Measurements from ENCODE around the gene DDIAS.
"Not testable (repeated sequence)": the region's sequence is repeated elsewhere in the genome, so short reads cannot be mapped to it uniquely, and the experiment has no call there.

The DDIAS gene, protein sequence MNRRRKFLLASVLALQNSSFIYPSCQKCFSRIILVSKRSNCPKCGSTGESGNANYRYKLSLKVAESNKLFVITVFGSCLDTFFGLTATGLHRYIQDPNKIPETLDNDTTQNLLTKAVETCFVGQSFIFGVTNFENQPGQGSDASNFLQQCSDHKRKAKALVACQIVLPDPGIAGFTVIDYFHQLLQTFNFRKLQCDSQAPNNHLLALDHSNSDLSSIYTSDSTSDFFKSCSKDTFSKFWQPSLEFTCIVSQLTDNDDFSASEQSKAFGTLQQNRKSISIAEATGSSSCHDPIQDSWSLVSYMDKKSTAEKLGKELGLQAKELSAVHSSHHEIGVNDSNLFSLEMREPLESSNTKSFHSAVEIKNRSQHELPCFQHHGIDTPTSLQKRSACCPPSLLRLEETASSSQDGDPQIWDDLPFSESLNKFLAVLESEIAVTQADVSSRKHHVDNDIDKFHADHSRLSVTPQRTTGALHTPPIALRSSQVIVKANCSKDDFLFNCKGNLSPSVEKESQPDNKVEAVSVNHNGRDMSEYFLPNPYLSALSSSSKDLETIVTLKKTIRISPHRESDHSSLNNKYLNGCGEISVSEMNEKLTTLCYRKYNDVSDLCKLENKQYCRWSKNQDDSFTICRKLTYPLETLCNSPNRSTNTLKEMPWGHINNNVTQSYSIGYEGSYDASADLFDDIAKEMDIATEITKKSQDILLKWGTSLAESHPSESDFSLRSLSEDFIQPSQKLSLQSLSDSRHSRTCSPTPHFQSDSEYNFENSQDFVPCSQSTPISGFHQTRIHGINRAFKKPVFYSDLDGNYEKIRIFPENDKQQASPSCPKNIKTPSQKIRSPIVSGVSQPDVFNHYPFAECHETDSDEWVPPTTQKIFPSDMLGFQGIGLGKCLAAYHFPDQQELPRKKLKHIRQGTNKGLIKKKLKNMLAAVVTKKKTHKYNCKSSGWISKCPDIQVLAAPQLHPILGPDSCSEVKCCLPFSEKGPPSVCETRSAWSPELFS

GRCh38 chr11:82901165-82901921 lies at the start of gene DDIAS:
Gene DDIAS, plus strand, starts transcription at chr11:82901736. Its CDS starts 13,003 bp downstream, at chr11:82914739.
- Mint-ChIP-seq H3K27me3 (no peaks in the 10 kb centered on the region), H3K4me1 (ENCODE audit: low read depth) (peaks cover 55% of the 10 kb centered on the region), H3K9me3 (no peaks in the 10 kb centered on the region), H3K27ac (peak within 1 kb of the TSS; percentile 100), H3K36me3 (ENCODE audit: low read depth) (peaks cover 29% of the 10 kb centered on the region), H3K4me3 (peak within 1 kb of the TSS; percentile 100)
- intact Hi-C loops (cut with micrococcal nuclease): loop anchor here (1.0 to 2.0 kb wide), 6 partner anchors 34 to 384 kb away; partner anchors contain the start of gene RAB30

- H3K9me3 Mint-ChIP-seq: peaks cover 8% of the 10 kb centered on the region
- H3K27me3 Mint-ChIP-seq: no peaks in the 10 kb centered on the region
- no peak overlapping the region for H3K4me3 Mint-ChIP-seq
- intact Hi-C loops (cut with micrococcal nuclease): no loop called here
- peaks cover 15% of the 10 kb centered on the region for H3K4me1 Mint-ChIP-seq (ENCODE audit: low read depth)
- H3K36me3 Mint-ChIP-seq (ENCODE audit: low read depth): peaks cover 56% of the 10 kb centered on the region
- H3K27ac Mint-ChIP-seq: no peak overlapping the region
Measured at GRCh38 chr11:82854242-82854641, 47.3 kb upstream of the DDIAS start.

GRCh38 chr11:82854916-82855315 lies 46.6 kb upstream of the DDIAS start:
- intact Hi-C loops (cut with micrococcal nuclease); H3K4me3 Mint-ChIP-seq; H3K9me3 Mint-ChIP-seq; H3K27me3 Mint-ChIP-seq; H3K27ac Mint-ChIP-seq: not testable (repeated sequence)
- Mint-ChIP-seq H3K36me3 (ENCODE audit: low read depth) (peaks cover 53% of the 10 kb centered on the region), H3K4me1 (ENCODE audit: low read depth) (peaks cover 15% of the 10 kb centered on the region)

DNA sequence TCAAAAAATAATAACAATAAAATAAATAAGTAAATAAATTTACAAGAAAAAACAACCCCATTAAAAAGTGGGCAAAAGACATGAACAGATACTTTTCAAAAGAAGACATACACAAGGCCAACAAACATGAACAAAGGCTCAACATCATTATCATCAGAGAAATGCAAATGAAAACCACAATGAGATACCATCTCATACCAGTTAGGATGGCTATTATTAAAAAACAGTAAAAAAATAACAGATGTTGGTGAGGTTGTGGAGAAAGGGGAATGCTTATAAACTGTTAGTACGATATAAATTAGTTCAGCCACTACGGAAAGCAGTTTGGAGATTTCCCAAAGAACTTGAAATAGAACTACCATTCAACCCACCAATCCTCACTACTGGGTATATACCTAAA lies 45.9 kb upstream of the DDIAS start:
- Mint-ChIP-seq H3K27ac (no peak overlapping the region), H3K9me3 (peaks cover 8% of the 10 kb centered on the region), H3K27me3 (no peaks in the 10 kb centered on the region), H3K36me3 (ENCODE audit: low read depth) (peaks cover 46% of the 10 kb centered on the region), H3K4me1 (ENCODE audit: low read depth) (peaks cover 15% of the 10 kb centered on the region), H3K4me3 (no peak overlapping the region)
- intact Hi-C loops (cut with micrococcal nuclease): no loop called here

GRCh38 chr11:82857145-82857544 lies 44.4 kb upstream of the DDIAS start:
- Mint-ChIP-seq H3K4me1 (ENCODE audit: low read depth) (peaks cover 15% of the 10 kb centered on the region), H3K4me3 (no peak overlapping the region), H3K27ac (no peak overlapping the region), H3K36me3 (ENCODE audit: low read depth) (peaks cover 32% of the 10 kb centered on the region), H3K9me3 (peaks cover 8% of the 10 kb centered on the region), H3K27me3 (no peaks in the 10 kb centered on the region)
- intact Hi-C loops (cut with micrococcal nuclease): no loop called here

DNA sequence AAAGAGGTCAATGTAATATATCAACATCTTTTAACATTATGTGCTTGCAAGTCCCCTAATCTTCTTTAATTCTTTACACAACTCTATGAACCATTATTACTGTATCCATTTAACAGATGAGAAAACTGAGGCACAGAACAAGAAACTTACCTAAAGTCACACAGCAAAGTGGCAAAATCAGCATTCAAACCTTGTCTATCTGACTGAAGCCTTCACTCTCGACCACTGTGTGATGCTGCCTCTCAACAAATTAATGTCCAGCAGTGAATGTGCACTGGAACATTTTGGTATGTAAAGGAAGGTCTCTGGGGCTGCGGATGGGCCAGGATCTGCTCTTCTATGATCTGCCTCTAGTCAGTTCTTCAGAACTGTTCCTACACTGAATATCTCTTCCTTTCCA lies 43.4 kb upstream of the DDIAS start:
- Mint-ChIP-seq H3K27me3 (no peaks in the 10 kb centered on the region), H3K4me1 (ENCODE audit: low read depth) (peaks cover 23% of the 10 kb centered on the region), H3K36me3 (ENCODE audit: low read depth) (peaks cover 32% of the 10 kb centered on the region), H3K27ac (no peak overlapping the region), H3K9me3 (peaks cover 8% of the 10 kb centered on the region), H3K4me3 (no peak overlapping the region)
- intact Hi-C loops (cut with micrococcal nuclease): no loop called here

DNA sequence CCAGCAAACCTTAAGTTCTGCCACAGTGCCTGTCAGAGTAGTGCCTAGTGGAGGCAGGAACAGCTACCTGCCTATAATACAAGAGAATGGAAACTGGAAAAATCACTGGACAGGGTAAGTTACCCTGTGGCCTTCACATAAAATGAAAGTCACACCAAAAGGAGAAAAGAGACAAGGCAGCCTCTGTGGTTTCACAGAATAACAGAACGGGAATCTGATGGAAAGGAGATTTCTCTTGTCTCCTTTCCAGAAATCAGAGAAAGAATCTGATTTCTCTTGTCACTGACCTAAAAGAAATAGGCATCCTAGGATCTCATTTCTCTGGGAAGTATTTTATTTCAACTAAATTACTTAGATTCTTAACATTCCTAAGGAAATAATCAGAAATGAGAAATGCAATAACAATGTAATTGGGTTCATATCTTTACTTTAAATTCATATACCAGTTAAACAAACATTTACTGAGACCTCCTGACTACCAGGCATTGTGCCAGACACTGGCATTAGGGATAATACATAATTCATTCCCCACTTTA lies 42.9 kb upstream of the DDIAS start:
- no peak overlapping the region for H3K27ac Mint-ChIP-seq
- intact Hi-C loops (cut with micrococcal nuclease): no loop called here
- H3K36me3 Mint-ChIP-seq (ENCODE audit: low read depth): peaks cover 32% of the 10 kb centered on the region
- no peak overlapping the region for H3K4me3 Mint-ChIP-seq
- H3K27me3 Mint-ChIP-seq: no peaks in the 10 kb centered on the region
- peaks cover 19% of the 10 kb centered on the region for H3K4me1 Mint-ChIP-seq (ENCODE audit: low read depth)
- peaks cover 8% of the 10 kb centered on the region for H3K9me3 Mint-ChIP-seq

- Mint-ChIP-seq H3K27ac (no peak overlapping the region), H3K36me3 (ENCODE audit: low read depth) (peaks cover 32% of the 10 kb centered on the region), H3K27me3 (no peaks in the 10 kb centered on the region), H3K4me3 (no peak overlapping the region), H3K9me3 (peaks cover 8% of the 10 kb centered on the region), H3K4me1 (ENCODE audit: low read depth) (peaks cover 15% of the 10 kb centered on the region)
- intact Hi-C loops (cut with micrococcal nuclease): loop anchor here (5.0 kb wide), 1 partner anchor 142 kb away; no protein-coding TSS in a partner anchor
Measured at GRCh38 chr11:82859750-82860149, 41.8 kb upstream of the DDIAS start.

DNA sequence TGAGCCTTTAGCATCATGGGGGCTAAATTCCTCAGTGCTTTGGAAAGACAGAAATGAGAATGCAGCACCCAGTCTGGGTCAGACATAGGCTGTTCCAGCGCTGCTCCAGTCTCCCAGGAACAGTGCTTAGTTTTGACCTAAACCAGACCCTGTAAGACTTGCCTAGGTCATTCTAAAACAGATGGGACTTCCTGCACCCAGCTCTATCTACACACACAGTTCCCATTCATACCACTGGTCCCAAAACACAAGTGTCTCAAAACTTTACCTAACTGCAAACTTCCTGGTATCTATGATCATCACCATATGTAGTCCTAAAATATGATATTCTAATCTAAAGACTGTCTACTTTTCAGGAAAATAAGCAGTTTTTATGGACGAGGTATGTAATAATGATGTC lies 39.2 kb upstream of the DDIAS start:
- H3K27me3 Mint-ChIP-seq: no peaks in the 10 kb centered on the region
- intact Hi-C loops (cut with micrococcal nuclease): loop anchor here (5.0 kb wide), 1 partner anchor 145 kb away; no protein-coding TSS in a partner anchor

DNA sequence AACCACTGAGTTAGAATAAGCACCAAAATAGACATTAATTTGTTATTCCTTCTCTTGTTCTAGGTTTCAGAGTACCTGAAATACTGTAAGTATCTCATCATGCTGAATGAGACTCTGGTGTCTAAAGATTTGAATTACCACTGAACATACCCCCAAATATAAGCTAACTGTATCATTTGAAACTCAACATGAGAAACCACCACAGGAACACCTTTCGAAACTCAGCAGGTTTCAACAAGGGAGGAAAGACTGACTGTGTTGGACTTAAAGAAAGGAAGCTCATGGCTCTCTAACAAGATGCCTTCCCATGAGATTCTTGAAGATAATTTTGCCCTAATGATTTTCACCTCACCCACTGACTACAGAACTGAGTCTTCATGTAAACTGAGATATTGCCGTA lies 38.3 kb upstream of the DDIAS start:
- no peaks in the 10 kb centered on the region for H3K27me3 Mint-ChIP-seq
- intact Hi-C loops (cut with micrococcal nuclease): loop anchor here (5.0 kb wide), 1 partner anchor 146 kb away; no protein-coding TSS in a partner anchor
- H3K36me3 Mint-ChIP-seq (ENCODE audit: low read depth): peaks cover 10% of the 10 kb centered on the region
- no peaks in the 10 kb centered on the region for H3K9me3 Mint-ChIP-seq
- no peak overlapping the region for H3K27ac Mint-ChIP-seq
- peaks cover 14% of the 10 kb centered on the region for H3K4me1 Mint-ChIP-seq (ENCODE audit: low read depth)
- no peak overlapping the region for H3K4me3 Mint-ChIP-seq

More for the DNA sequence above, 39.2 kb upstream of the DDIAS start:
- H3K36me3 Mint-ChIP-seq (ENCODE audit: low read depth): peaks cover 18% of the 10 kb centered on the region
- H3K9me3 Mint-ChIP-seq: no peaks in the 10 kb centered on the region
- peaks cover 14% of the 10 kb centered on the region for H3K4me1 Mint-ChIP-seq (ENCODE audit: low read depth)
- no peak overlapping the region for H3K4me3 Mint-ChIP-seq
- no peak overlapping the region for H3K27ac Mint-ChIP-seq

- H3K27ac Mint-ChIP-seq: no peak overlapping the region
- H3K4me3 Mint-ChIP-seq: no peak overlapping the region
- intact Hi-C loops (cut with micrococcal nuclease): loop anchor here (1.0 to 5.0 kb wide), 2 partner anchors 89 to 147 kb away; no protein-coding TSS in a partner anchor
- H3K36me3 Mint-ChIP-seq (ENCODE audit: low read depth): peaks cover 3% of the 10 kb centered on the region
- no peaks in the 10 kb centered on the region for H3K9me3 Mint-ChIP-seq
- H3K4me1 Mint-ChIP-seq (ENCODE audit: low read depth): peaks cover 25% of the 10 kb centered on the region
- no peaks in the 10 kb centered on the region for H3K27me3 Mint-ChIP-seq
Measured at GRCh38 chr11:82864268-82864667, 37.3 kb upstream of the DDIAS start.

GRCh38 chr11:82865841-82866240 lies 35.7 kb upstream of the DDIAS start:
- Mint-ChIP-seq H3K4me1 (ENCODE audit: low read depth) (peaks cover 40% of the 10 kb centered on the region), H3K9me3 (no peaks in the 10 kb centered on the region), H3K27ac (peak overlapping the region; percentile 48), H3K4me3 (no peak overlapping the region), H3K36me3 (ENCODE audit: low read depth) (no peaks in the 10 kb centered on the region), H3K27me3 (no peaks in the 10 kb centered on the region)
- intact Hi-C loops (cut with micrococcal nuclease): no loop called here

DNA sequence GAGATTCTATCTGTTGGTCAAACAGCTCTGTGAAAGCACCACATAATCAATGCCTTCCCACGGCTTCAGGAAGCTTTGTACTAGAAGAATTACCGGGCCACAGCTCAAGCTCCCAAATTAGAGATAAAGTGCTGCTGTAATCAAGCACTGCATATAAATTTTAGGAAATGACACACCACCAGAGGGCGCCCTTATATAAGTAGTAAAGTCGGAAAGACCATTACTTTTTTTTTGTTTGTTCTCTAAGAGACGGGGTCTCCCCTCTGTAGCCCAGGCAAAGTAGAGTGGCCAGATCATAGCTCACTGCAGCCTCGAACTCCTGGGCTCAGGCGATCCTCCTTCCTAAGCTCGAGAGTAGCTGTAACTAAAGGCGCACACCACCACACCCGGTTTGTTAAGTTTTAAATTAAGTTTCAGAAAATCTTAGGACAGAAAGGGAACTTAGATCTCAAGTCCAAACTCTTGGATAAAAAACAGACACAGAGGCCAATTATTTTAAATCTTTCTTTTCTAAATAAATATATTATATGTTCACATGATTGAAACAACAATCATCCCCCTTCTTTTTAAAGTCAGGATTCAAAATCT lies 33.9 kb upstream of the DDIAS start:
- Mint-ChIP-seq H3K27ac (peak overlapping the region; percentile 63), H3K9me3 (no peaks in the 10 kb centered on the region), H3K27me3 (no peaks in the 10 kb centered on the region), H3K4me1 (ENCODE audit: low read depth) (peaks cover 42% of the 10 kb centered on the region), H3K36me3 (ENCODE audit: low read depth) (no peaks in the 10 kb centered on the region), H3K4me3 (peak overlapping the region; percentile 72)
- intact Hi-C loops (cut with micrococcal nuclease): loop anchor here (1.0 to 2.0 kb wide), 2 partner anchors 34 to 59 kb away; partner anchors contain the start of gene DDIAS
